Activated naive CD4-positive, alpha-beta T cell treated with anti-CD3 and anti-CD28 coated beads, Interleukin-2, amount 50 U/mL, for 24 hours (primary cell): Measurements from ENCODE around the gene TMEM121.

Experiments
- H3K27ac Mint-ChIP-seq: one replicate; pipeline ENCODE4 v1.8.0; 2021; ENCODE audit warnings: mild to moderate bottlenecking, mixed read lengths
- H3K27me3 Mint-ChIP-seq: one replicate; pipeline ENCODE4 v1.8.0; 2021; ENCODE audit warnings: mixed read lengths
- H3K36me3 Mint-ChIP-seq: one replicate; pipeline ENCODE4 v1.8.0; 2021; ENCODE audit warnings: mixed read lengths
- H3K4me1 Mint-ChIP-seq: one replicate; pipeline ENCODE4 v1.8.0; 2021; ENCODE audit warnings: mixed read lengths
- H3K4me3 Mint-ChIP-seq: one replicate; pipeline ENCODE4 v1.8.0; 2021; ENCODE audit warnings: mild to moderate bottlenecking, mixed read lengths
- H3K9me3 Mint-ChIP-seq: one replicate; pipeline ENCODE4 v1.8.0; 2021; ENCODE audit warnings: mixed read lengths

Gene TMEM121

GRCh38 chr14:105528586-105529318 lies 2.4 kb downstream of the TMEM121 start:
- peak overlapping the region; percentile 88 for H3K4me3 Mint-ChIP-seq
- no peaks in the 10 kb centered on the region for H3K27me3 Mint-ChIP-seq
- peaks cover 5% of the 10 kb centered on the region for H3K4me1 Mint-ChIP-seq
- peak overlapping the region; percentile 94 for H3K27ac Mint-ChIP-seq
- H3K36me3 Mint-ChIP-seq, result no peaks in the 10 kb centered on the region
- H3K9me3 Mint-ChIP-seq, result no peaks in the 10 kb centered on the region

- Mint-ChIP-seq H3K36me3 (no peaks in the 10 kb centered on the region), H3K27ac (peak overlapping the region; percentile 94), H3K27me3 (no peaks in the 10 kb centered on the region), H3K9me3 (no peaks in the 10 kb centered on the region), H3K4me1 (peaks cover 5% of the 10 kb centered on the region), H3K4me3 (peak overlapping the region; percentile 88)
These were observed 2.9 kb downstream of the TMEM121 start for GRCh38 chr14:105529319-105529568.

- Mint-ChIP-seq H3K4me1 (peaks cover 5% of the 10 kb centered on the region), H3K27ac (peak overlapping the region; percentile 94), H3K9me3 (no peaks in the 10 kb centered on the region), H3K36me3 (no peaks in the 10 kb centered on the region), H3K4me3 (peak overlapping the region; percentile 88), H3K27me3 (no peaks in the 10 kb centered on the region)
These were observed 3.3 kb downstream of the TMEM121 start for GRCh38 chr14:105529569-105530284.

- H3K27me3 Mint-ChIP-seq, result no peaks in the 10 kb centered on the region
- H3K9me3 Mint-ChIP-seq, result no peaks in the 10 kb centered on the region
- peak overlapping the region; percentile 70 for H3K4me3 Mint-ChIP-seq
- H3K4me1 Mint-ChIP-seq, result peaks cover 5% of the 10 kb centered on the region
- H3K27ac Mint-ChIP-seq, result peak overlapping the region; percentile 74
- H3K36me3 Mint-ChIP-seq, result no peaks in the 10 kb centered on the region
These were observed 4.1 kb downstream of the TMEM121 start for GRCh38 chr14:105530285-105531087.

- peak overlapping the region; percentile 59 for H3K27ac Mint-ChIP-seq
- no peaks in the 10 kb centered on the region for H3K9me3 Mint-ChIP-seq
- no peaks in the 10 kb centered on the region for H3K36me3 Mint-ChIP-seq
- H3K4me1 Mint-ChIP-seq, result peaks cover 5% of the 10 kb centered on the region
- H3K4me3 Mint-ChIP-seq, result peak overlapping the region; percentile 63
- no peaks in the 10 kb centered on the region for H3K27me3 Mint-ChIP-seq
These were observed 4.9 kb downstream of the TMEM121 start for GRCh38 chr14:105531088-105531893.

GRCh38 chr14:105531894-105532623 lies 5.7 kb downstream of the TMEM121 start:
- Mint-ChIP-seq H3K4me3 (no peak overlapping the region), H3K9me3 (no peaks in the 10 kb centered on the region), H3K4me1 (peaks cover 4% of the 10 kb centered on the region), H3K36me3 (no peaks in the 10 kb centered on the region), H3K27me3 (no peaks in the 10 kb centered on the region), H3K27ac (peak overlapping the region; percentile 59)

GRCh38 chr14:105532735-105533141 lies 6.4 kb downstream of the TMEM121 start:
- no peak overlapping the region for H3K4me3 Mint-ChIP-seq
- H3K36me3 Mint-ChIP-seq, result no peaks in the 10 kb centered on the region
- H3K27ac Mint-ChIP-seq, result peak overlapping the region; percentile 1
- no peaks in the 10 kb centered on the region for H3K9me3 Mint-ChIP-seq
- H3K27me3 Mint-ChIP-seq, result no peaks in the 10 kb centered on the region
- H3K4me1 Mint-ChIP-seq, result no peaks in the 10 kb centered on the region

GRCh38 chr14:105533391-105533790 lies 7.0 kb downstream of the TMEM121 start:
- no peaks in the 10 kb centered on the region for H3K27me3 Mint-ChIP-seq
- no peaks in the 10 kb centered on the region for H3K9me3 Mint-ChIP-seq
- H3K36me3 Mint-ChIP-seq, result no peaks in the 10 kb centered on the region
- no peak overlapping the region for H3K27ac Mint-ChIP-seq
- no peaks in the 10 kb centered on the region for H3K4me1 Mint-ChIP-seq
- H3K4me3 Mint-ChIP-seq, result no peak overlapping the region

GRCh38 chr14:105533811-105534498 lies 7.6 kb downstream of the TMEM121 start:
- Mint-ChIP-seq H3K36me3 (no peaks in the 10 kb centered on the region), H3K4me1 (no peaks in the 10 kb centered on the region), H3K27ac (no peak overlapping the region), H3K27me3 (no peaks in the 10 kb centered on the region), H3K9me3 (no peaks in the 10 kb centered on the region), H3K4me3 (no peak overlapping the region)

- H3K9me3 Mint-ChIP-seq, result no peaks in the 10 kb centered on the region
- no peak overlapping the region for H3K27ac Mint-ChIP-seq
- no peaks in the 10 kb centered on the region for H3K4me1 Mint-ChIP-seq
- H3K36me3 Mint-ChIP-seq, result no peaks in the 10 kb centered on the region
- no peaks in the 10 kb centered on the region for H3K27me3 Mint-ChIP-seq
- H3K4me3 Mint-ChIP-seq, result no peak overlapping the region
These were observed 8.2 kb downstream of the TMEM121 start for GRCh38 chr14:105534586-105534985.

GRCh38 chr14:105536051-105536450 lies 9.7 kb downstream of the TMEM121 start:
- Mint-ChIP-seq H3K4me3 (no peak overlapping the region), H3K4me1 (no peaks in the 10 kb centered on the region), H3K27me3 (no peaks in the 10 kb centered on the region), H3K36me3 (no peaks in the 10 kb centered on the region), H3K9me3 (no peaks in the 10 kb centered on the region), H3K27ac (no peak overlapping the region)

- no peaks in the 10 kb centered on the region for H3K9me3 Mint-ChIP-seq
- H3K36me3 Mint-ChIP-seq, result no peaks in the 10 kb centered on the region
These were observed 10.6 kb downstream of the TMEM121 start for GRCh38 chr14:105536691-105537579.

GRCh38 chr14:105537580-105538474 lies 11.4 kb downstream of the TMEM121 start:
- Mint-ChIP-seq H3K27ac (no peak overlapping the region), H3K36me3 (no peaks in the 10 kb centered on the region), H3K4me1 (no peaks in the 10 kb centered on the region), H3K4me3 (no peak overlapping the region), H3K9me3 (no peaks in the 10 kb centered on the region), H3K27me3 (no peaks in the 10 kb centered on the region)

More at GRCh38 chr14:105536691-105537579, 10.6 kb downstream of the TMEM121 start:
- no peak overlapping the region for H3K27ac Mint-ChIP-seq
- H3K4me1 Mint-ChIP-seq, result no peaks in the 10 kb centered on the region
- no peak overlapping the region for H3K4me3 Mint-ChIP-seq
- no peaks in the 10 kb centered on the region for H3K27me3 Mint-ChIP-seq
